NCI-H345 (cell line): Measurements from ENCODE around the gene FBXL13.
"Not testable (repeated sequence)": the region's sequence is repeated elsewhere in the genome, so short reads cannot be mapped to it uniquely, and the experiment has no call there.

Experiments used
- DNase-seq: peaks from one replicate; lab custom pipeline; 2025; lab: John Stamatoyannopoulos, UW

The FBXL13 gene

DNA sequence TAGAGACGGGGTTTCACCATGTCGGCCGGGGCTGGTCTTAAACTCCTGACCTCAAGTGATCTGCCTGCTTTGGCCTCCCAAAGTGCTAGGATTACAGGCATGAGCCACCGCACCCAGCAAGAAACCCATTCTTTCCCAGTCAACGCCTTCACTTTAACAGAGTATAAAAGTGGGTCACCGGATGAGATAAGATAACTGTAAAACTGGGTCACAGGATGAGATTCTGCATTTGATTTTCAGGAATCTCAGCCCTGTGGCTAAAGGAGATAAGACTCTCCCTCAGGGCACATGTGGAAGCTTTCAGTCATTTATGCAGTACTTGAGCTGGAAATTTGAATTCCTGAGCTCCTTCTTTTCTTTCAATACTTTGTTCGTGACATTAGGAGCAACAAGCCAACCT, 91.0 kb downstream of the FBXL13 start:
- no peak for DNase-seq

DNA sequence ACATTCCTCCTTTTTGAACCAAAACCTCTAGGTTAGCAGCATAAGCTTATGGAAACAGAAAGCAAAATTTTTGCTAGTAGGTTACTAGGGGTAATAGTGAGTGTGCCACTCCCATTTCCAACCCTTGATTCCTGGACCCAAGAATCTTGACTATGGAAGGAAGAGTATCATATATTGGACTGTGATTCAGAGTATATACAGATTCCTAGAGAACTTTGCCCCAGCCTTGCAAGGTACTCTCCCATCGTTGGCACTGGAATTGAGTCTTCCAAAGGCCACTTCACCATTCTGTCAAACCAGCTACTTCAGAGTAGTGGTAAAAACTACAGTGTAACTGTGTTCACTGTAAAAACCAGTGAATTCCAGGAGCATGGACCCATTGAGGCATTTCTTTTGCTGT, 92.4 kb downstream of the FBXL13 start:
- DNase-seq, result no peak

GRCh38 chr7:102981451-102981850, 93.1 kb downstream of the FBXL13 start:
- no peak for DNase-seq

GRCh38 chr7:102979670-102980069, 94.9 kb downstream of the FBXL13 start:
- DNase-seq, result no peak

GRCh38 chr7:102978284-102978683, 96.3 kb downstream of the FBXL13 start:
- DNase-seq, result no peak

- DNase-seq, result not testable (repeated sequence)
These were observed 97.0 kb downstream of the FBXL13 start for GRCh38 chr7:102977586-102977985.

DNA sequence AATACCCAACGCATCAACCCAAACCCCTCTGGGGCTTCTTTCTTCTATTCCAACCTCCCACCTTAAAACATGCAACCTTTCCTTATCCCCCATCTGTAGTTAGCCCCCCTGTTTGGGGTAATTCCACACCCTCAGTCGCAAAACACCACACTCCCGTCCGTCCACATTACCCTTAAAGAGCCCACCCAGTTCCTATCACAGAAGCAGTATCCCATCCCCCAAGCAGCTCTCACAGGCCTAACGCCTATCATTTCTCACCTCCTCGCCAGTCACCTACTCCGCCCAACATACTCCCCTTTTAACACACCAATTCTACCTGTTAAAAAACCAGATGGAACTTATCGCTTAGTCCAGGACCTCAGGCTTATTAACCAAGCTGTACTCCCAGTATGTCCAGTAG, 98.1 kb downstream of the FBXL13 start:
- DNase-seq, result no peak

DNA sequence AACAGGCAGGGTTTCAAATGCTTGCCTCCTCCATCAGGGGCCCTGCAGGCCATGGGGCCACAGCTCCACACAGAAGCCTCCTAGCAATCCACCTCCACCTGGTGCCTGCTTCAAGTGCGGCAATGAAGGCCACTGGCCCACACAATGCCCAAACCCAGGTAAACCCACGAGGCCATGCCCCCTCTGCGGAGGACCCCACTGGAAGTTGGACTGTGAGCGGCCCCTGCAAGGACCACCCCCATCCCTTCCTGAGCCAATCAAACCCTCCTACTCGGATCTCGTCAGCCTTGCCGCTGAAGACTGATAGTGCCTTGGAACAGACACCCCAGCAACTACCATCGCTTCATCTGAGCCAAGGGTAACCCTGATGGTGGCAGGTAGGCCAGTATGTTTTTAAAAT, 98.7 kb downstream of the FBXL13 start:
- no peak for DNase-seq

GRCh38 chr7:102974366-102975236, 100.0 kb downstream of the FBXL13 start:
- DNase-seq, result no peak

DNA sequence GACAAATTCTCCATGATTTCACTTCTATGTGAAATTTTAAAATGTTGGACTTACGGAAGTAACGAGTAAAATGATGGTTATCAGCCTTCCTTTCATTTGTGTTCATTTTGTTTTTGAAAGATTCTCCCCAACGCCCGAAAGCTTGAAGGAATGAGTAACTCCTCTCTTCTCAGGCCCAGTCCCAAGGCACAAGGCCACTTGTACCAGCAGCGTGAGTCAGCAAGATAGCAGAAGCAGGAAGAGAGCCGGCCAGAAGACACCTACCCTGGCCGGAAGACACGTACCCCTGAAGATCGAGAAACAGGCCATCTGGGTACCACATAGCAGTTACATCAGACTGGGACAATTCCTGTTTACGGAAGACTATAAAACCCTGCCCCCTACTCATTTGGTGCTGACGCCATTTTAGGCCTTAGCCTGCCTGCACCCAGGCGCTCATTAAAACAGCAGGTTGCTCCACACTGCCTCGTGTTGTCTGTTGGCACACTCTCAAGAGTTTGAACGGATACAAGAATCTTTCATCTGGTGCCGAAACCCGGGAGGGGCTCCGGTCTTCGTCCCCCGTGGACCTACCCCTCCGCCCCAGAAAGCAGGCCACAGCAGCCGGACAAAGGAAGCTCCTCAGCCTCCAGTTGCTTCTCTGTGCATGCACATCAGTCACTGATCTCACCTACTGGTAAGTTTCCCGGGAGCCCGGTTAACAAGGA, 101.3 kb downstream of the FBXL13 start:
- no peak for DNase-seq

DNA sequence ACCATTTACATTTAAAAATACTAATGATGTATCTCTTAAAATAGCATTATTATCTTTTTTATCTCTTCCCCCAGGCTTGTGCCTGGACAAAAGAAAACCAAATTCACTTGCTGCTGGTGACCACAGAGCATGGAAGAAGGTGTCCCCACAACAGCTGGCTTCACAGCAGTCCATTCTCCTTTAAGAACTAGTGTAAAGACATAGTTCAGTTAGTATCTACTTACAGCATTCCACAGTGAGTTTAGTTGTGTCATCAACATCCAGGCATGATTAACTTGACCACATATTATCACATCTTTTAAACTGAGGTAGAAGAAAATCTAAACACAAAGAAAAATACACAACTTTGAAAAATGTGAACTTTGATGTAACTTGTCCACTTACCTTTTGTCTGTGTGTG, 106.8 kb downstream of the FBXL13 start:
- no peak for DNase-seq

GRCh38 chr7:102966465-102966864, 108.1 kb downstream of the FBXL13 start:
- DNase-seq, result no peak

GRCh38 chr7:102961993-102962392, 112.6 kb downstream of the FBXL13 start:
- not testable (repeated sequence) for DNase-seq

GRCh38 chr7:102958004-102958403, 116.6 kb downstream of the FBXL13 start:
- not testable (repeated sequence) for DNase-seq

DNA sequence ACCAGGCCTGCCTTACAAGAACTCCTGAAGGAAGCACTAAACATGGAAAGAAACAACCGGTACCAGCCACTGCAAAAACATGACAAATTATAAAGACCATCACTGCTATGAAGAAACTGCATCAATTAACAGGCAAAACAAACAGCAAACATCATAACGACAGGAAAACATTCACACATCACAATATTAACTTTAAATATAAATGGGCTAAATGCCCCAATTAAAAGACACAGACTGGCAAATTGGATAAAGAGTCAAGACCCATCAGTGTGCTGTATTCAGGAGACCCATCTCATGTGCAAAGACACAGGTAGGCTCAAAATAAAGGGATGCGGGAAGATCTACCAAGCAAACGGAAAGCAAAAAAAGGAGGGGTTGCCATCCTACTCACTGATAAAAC, 120.2 kb downstream of the FBXL13 start:
- not testable (repeated sequence) for DNase-seq

- DNase-seq, result no peak
These were observed 121.2 kb downstream of the FBXL13 start for GRCh38 chr7:102953406-102953805.

DNA sequence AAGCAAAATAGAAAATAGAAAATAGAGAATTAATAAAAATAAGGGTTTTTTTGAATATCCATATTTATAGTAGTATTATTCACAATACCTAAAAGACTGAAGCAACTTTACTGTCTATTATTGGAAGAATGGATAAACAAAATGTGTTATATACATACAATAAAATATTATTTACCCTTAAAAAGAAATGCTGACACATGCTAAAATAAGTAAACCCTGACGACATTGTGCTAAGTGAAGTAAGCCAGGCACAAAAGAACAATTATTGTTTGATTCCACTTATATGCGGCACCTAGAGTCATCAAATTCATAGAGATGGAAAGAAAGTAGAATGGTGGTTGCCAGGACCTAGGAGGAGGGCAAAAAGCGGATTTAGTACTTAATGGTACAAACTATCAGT, 122.8 kb downstream of the FBXL13 start:
- DNase-seq, result no peak

GRCh38 chr7:102944241-102944640, 130.4 kb downstream of the FBXL13 start:
- DNase-seq, result no peak

GRCh38 chr7:102943423-102944169, 131.0 kb downstream of the FBXL13 start:
- DNase-seq, result no peak

DNA sequence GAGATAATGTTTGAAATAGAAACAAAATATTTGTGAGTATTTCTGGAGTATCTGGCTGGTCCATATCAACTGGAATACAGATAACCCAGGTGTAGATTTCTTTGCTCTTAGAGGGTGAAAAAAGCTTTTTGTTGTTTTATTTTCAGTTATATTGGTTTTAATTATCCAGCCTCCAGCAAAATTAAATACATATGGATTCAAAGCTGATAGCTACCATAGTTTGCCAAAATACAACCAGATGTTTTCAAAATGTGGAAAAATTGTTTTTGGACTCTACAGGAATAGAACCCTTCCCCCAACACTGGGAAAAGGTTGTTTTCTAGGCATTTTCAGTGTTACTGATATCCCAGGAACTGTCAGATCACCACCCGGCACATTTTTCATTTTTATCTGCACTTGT, 131.7 kb downstream of the FBXL13 start:
- DNase-seq, result no peak

- no peak for DNase-seq
These were observed 132.3 kb downstream of the FBXL13 start for GRCh38 chr7:102942181-102942866.

GRCh38 chr7:102938679-102939078, 135.9 kb downstream of the FBXL13 start:
- no peak for DNase-seq
